AG04450 (cell line): ENCODE data around the gene ZIC5. TPM values are rescaled to one million over a fixed set of nuclear protein-coding genes. Genes with fewer than 3 reads are reported as not detected.

Experiments
- CTCF ChIA-PET: fragments of 300-600, 350-600 bp; formaldehyde crosslinking; extraction: SDS; loops from one replicate; lab custom pipeline; 2022; ENCODE audit warnings: antibody characterized with exemption, inconsistent platforms; lab: Charles Lee
- POLR2A ChIA-PET: fragments of 350-600 bp; formaldehyde crosslinking; extraction: SDS; loops from one replicate; lab custom pipeline; 2021; ENCODE audit warnings: antibody characterized with exemption, inconsistent platforms; lab: Yijun Ruan, JAX
- DNase-seq: peaks from one replicate; pipeline ENCODE4 v3.0.0-alpha.2; 2011; ENCODE audit warnings: low read depth, low spot score
- H3K27ac ChIP-seq: one replicate; pipeline ENCODE4 v1.5.1; 2012; ENCODE audit warnings: low read depth, low read length, control low read depth
- H3K27me3 ChIP-seq: one replicate; pipeline ENCODE4 v1.6.0; 2012; ENCODE audit warnings: low read length; ENCODE audit not compliant: control insufficient read depth, insufficient read depth
- H3K4me3 ChIP-seq: 2 replicates; pipeline ENCODE4 v1.5.1; 2011; ENCODE audit warnings: mild to moderate bottlenecking, low read depth, low read length, control low read depth
- H3K9me3 ChIP-seq: 2 replicates; pipeline ENCODE4 v1.5.1; 2012; ENCODE audit warnings: low read length; ENCODE audit not compliant: control insufficient read depth, insufficient read depth
- polyA plus RNA-seq: library from polyadenylated mRNA; depleted of rRNA; stranded (reverse); fragments of >200 nt; gene quantifications from 2 replicates; pipeline ENCODE4 v1.2.3, GENCODE V29; 2011
- TF ChIP-seq, protein P1 (sequence below): IDR thresholded peaks from 2 replicates; pipeline ENCODE4 v1.5.1; 2011; ENCODE audit warnings: low read depth, low read length, control low read depth, inconsistent platforms

Gene ZIC5
- polyA plus RNA-seq, 1 experiment: not detected

- H3K4me3 ChIP-seq: no peak overlapping the region
- H3K27ac ChIP-seq: no peak overlapping the region
- H3K27me3 ChIP-seq: peaks cover 81% of the 10 kb centered on the region
- H3K9me3 ChIP-seq: peaks cover 16% of the 10 kb centered on the region; the same call in 1 of the 2 replicates
- ChIA-PET POLR2A (interaction anchor here (0.7 kb wide), 1 partner anchor 1841 kb away, joined by 5 read pairs; no protein-coding TSS in a partner anchor), CTCF (interaction anchor here (1.8 kb wide), 1 partner anchor 518 kb away, joined by 5 read pairs; no protein-coding TSS in a partner anchor)
- no peak for DNase-seq
- TF ChIP-seq, protein P1, sequence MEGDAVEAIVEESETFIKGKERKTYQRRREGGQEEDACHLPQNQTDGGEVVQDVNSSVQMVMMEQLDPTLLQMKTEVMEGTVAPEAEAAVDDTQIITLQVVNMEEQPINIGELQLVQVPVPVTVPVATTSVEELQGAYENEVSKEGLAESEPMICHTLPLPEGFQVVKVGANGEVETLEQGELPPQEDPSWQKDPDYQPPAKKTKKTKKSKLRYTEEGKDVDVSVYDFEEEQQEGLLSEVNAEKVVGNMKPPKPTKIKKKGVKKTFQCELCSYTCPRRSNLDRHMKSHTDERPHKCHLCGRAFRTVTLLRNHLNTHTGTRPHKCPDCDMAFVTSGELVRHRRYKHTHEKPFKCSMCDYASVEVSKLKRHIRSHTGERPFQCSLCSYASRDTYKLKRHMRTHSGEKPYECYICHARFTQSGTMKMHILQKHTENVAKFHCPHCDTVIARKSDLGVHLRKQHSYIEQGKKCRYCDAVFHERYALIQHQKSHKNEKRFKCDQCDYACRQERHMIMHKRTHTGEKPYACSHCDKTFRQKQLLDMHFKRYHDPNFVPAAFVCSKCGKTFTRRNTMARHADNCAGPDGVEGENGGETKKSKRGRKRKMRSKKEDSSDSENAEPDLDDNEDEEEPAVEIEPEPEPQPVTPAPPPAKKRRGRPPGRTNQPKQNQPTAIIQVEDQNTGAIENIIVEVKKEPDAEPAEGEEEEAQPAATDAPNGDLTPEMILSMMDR: no peak
Measured at GRCh38 chr13:99996381-99996973, 24.9 kb upstream of the ZIC5 start.

DNA sequence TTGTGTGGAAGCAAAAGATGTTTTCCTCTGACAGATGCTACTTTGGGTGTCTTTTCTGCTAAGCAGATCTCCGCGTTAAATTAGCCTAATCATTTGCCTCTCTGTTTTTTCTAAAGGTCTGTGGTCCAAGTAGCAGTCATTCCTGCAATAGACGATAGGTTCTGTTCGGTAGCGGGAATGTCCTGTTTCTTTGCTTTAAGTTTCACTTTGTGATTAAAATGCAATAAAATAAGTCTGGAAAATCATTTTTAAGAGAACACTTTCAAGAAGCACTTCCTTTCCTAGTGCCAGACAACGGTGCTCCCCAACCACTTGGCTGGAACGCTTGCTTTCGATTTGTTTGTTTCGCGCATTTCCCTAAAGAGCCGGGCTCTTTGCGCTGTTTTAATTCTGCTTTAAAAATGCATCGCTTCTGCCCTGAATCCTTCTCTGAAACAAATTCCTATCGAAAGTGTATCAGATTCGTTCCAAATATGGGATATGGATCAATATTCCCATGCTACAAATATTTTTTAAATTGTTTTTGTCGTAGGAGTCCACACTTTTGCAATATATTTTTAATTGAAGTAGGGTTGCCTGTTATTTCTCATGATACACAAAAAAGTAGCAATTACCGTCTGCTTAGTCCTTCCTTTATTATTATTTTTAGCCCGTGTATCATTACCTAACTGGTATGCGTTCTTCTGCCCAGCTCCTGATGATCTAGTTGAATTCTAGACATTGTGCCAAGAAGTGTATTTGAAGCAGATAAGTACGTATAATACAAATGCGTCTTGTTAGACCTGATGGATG, 24.2 kb upstream of the ZIC5 start:
- POLR2A ChIA-PET: no interaction called here
- TF ChIP-seq, protein P1: no peak

GRCh38 chr13:99995104-99995588, 23.6 kb upstream of the ZIC5 start:
- Histone ChIP-seq H3K9me3 (peaks cover 28% of the 10 kb centered on the region; the same call in 1 of the 2 replicates), H3K27me3 (peaks cover 93% of the 10 kb centered on the region), H3K4me3 (no peak overlapping the region), H3K27ac (no peak overlapping the region)
- TF ChIP-seq, protein P1: no peak
- no peak for DNase-seq
- POLR2A ChIA-PET: no interaction called here
- CTCF ChIA-PET: interaction anchor here (0.6 to 1.8 kb wide), 3 partner anchors 19 to 520 kb away, joined by 3 to 5 read pairs (median 4); no protein-coding TSS in a partner anchor

More for the DNA sequence above, 24.2 kb upstream of the ZIC5 start:
- H3K27me3 ChIP-seq: peaks cover 87% of the 10 kb centered on the region
- no peak overlapping the region for H3K4me3 ChIP-seq
- peaks cover 22% of the 10 kb centered on the region; the same call in 1 of the 2 replicates for H3K9me3 ChIP-seq
- DNase-seq: no peak
- no peak overlapping the region for H3K27ac ChIP-seq
- CTCF ChIA-PET: interaction anchor here (1.8 kb wide), 1 partner anchor 519 kb away, joined by 5 read pairs; no protein-coding TSS in a partner anchor

GRCh38 chr13:99994638-99995020, 23.1 kb upstream of the ZIC5 start:
- no peak for DNase-seq

More at GRCh38 chr13:99994638-99995020, 23.1 kb upstream of the ZIC5 start:
- POLR2A ChIA-PET: no interaction called here
- no peak overlapping the region for H3K4me3 ChIP-seq
- no peak overlapping the region for H3K27ac ChIP-seq
- peaks cover 30% of the 10 kb centered on the region; the same call in 1 of the 2 replicates for H3K9me3 ChIP-seq
- CTCF ChIA-PET: interaction anchor here (0.6 kb wide), 2 partner anchors 20 to 341 kb away, joined by 3 to 4 read pairs; no protein-coding TSS in a partner anchor
- TF ChIP-seq, protein P1: no peak
- H3K27me3 ChIP-seq: peaks cover 93% of the 10 kb centered on the region
